HG03159 (cell line): ENCODE data around the gene MVB12B.
A peak's percentile ranks its signal among the peaks of the same experiment; 100 is the strongest.

Experiments
- ATAC-seq: cut with Tn5 transposase; IDR thresholded peaks from one replicate; pipeline ENCODE4 v1.9.1; 2021; ENCODE audit warnings: mild to moderate bottlenecking, moderate library complexity; ENCODE audit not compliant: unreplicated experiment

The MVB12B gene

DNA sequence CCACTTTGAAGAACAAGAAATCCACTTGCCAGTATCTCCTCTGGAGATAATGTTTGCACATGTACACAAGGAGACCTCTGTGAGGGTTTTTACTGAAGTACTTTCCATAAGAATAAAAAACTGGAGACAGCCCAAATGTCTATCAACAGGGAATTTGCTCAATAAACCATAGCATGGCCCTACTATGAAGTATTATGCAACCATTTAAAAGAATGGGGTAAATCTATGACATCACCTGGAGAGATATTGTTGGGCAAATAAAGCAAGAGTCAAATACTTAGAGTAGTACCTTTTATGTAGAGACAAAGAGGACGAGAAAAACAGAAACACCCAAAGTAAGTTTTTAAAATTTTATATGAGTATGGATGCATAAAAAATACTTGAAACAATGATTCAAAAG is 23.9 kb upstream of the MVB12B start:
- ATAC-seq, result no peak

DNA sequence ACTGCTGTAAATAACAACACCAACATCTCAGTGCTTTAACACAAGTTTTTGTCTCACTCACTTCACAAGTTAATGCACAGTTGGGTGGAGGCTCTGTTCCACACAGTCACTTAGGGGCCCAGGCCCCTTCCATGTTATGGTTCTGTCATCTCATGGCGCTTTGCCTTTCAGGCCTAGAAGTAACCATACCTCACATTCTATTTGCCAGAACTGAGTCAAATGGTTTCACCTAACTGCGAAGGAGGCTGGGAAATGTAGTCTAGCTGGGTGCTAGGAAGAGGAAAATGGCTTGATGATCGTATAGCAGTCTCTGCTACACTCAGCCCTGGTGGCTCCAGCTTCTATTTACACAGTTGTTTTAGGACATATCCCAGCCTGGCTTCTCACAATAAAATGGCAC is 23.1 kb upstream of the MVB12B start:
- ATAC-seq, result no peak

DNA sequence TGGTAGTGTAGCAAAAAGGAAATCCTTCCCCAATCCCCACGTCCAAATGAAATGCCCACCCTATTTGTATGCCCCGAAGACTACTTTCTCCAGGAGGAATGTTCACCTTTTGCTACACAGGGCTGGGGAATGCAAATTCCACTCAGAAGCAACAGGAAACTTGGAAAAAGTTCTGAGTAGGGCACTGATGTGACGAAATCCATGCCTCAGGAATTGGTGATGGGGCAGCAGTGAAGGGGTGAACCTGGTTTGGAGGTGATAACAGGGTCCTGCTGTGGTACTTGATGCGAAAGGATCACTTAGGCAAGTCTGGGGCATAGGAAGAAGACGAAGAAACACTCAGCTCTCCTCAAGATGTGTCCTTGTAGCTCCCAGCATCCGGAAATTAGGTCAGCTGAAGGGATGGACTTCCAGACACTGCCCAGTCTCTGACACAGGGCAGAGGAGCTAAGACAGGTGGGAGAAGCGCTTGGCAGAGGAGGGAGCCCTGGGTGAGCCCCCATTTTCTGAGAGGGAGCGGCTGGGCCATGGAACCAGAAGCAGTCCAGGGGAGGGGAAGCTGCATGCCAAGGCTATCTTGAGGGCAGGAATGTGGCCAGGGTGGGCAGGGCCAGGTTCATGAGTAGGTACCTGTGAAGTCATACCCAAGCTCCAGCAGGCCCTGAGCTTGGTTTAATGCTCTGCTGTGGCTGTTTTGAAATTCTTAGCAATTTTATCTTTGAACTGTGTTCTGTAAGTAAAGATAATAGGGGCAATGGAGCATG is 22.2 kb upstream of the MVB12B start:
- no peak for ATAC-seq

DNA sequence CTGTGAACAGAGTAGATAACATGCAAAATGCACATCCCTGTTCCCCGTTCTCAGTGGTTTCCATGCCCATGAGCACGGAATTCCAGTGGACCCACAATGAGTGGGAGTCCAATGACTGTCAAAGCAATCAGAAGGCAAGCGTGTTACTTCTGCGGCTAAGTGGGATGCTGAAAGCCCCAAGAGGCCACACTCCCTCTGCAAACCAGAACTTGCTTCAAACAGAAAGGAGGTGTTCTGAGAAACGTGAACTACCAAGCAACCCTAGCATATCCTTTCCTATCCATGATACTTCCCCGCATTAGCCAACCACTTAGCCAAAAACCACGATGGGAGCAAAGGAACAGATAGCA is 21.7 kb upstream of the MVB12B start:
- no peak for ATAC-seq

DNA sequence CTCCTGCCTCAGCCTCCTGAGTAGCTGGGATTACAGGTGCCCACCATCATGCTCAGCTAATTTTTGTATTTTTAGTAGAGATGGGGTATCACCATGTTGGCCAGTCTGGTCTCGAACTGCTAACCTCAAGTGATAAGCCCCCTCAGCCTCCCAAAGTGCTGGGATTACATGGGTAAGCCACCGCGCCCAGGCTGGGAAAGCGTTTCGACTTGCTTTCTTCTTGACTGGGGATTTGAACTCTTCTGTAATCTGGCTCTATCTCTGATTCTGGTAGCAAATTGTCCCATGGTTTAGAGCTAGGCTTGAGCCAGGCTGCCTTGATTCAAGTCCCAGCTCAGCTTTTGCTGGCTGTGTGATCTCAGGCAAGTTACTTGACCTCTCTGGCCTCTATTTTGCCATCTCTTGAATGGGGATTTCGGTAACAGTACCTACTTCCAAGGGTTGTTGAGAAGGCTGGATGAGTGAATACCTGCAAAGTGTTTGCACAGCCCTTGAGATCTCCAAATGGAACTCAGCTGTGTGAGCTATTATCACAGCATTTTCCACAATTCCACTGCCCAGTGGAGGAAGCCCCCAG is 20.5 kb upstream of the MVB12B start:
- no peak for ATAC-seq

DNA sequence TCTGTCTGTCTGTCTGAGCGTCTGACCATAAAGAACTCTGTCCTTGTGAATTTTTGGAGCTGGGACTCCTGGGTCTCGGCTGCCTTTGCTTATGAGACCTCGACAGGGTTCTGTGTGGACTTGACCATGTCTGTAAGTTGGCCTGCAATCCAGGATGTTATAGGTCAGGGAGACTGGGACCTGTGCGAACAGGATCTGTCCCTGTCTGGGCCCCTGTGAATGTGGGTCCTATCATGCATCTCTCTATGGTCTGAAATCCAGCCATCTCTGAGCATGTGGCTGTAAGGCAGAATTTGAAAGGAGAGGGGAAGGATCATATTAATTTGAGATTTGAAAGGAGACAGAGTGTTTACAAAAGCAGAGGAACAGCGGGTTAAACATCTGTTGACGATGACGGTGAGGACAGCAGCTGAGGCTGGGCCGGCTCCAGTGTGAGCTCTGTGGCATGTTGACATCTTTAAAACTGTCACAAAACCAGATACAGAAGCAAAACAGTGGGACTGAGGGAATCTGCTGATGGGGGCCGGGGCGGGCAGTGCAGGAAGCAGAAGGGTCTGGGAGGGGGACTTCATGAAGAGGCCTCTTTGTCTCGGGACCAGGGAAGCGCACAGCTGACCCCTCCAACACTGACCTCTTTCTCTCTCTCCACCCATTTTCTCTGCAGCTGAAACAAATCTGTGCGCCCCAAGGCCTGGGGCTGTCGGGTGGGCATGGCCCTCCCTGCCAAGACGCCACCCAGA is 19.1 kb upstream of the MVB12B start:
- no peak for ATAC-seq

DNA sequence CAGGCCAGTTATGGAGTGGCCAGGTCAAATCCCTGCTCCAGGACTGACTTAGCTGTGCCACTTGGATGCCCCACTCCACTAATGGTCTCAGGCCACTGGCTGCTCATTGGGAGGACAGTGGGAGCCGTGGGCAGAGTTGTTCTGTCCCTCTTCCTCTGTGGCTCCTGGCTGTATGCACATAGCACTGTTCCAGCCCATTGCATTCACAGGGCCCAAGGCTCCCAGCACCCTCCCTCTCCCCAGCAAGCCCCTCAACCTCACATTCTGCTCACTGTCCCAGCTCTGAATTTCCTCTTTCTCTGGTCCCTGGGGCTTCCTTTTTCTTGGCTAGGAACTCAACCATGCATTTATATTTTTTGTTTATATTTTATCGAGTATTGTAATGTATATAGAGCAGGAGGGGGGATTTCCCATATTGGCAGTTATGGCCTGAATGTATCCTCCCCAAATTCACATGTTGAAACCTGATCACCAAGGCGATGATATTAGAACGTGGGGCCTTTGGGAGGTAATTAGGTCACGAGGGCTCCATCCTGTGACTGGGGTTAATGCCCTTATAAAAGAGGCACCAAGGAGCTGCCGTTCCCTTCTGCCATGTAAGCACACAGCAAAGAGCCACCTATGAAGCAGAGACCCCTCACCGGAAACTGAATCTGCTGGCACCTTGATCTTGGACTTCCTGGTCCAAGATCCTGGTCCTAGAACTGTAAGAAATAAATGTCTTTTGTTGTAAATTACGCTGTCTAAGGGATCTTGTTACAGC is 17.0 kb upstream of the MVB12B start:
- ATAC-seq, result no peak

DNA sequence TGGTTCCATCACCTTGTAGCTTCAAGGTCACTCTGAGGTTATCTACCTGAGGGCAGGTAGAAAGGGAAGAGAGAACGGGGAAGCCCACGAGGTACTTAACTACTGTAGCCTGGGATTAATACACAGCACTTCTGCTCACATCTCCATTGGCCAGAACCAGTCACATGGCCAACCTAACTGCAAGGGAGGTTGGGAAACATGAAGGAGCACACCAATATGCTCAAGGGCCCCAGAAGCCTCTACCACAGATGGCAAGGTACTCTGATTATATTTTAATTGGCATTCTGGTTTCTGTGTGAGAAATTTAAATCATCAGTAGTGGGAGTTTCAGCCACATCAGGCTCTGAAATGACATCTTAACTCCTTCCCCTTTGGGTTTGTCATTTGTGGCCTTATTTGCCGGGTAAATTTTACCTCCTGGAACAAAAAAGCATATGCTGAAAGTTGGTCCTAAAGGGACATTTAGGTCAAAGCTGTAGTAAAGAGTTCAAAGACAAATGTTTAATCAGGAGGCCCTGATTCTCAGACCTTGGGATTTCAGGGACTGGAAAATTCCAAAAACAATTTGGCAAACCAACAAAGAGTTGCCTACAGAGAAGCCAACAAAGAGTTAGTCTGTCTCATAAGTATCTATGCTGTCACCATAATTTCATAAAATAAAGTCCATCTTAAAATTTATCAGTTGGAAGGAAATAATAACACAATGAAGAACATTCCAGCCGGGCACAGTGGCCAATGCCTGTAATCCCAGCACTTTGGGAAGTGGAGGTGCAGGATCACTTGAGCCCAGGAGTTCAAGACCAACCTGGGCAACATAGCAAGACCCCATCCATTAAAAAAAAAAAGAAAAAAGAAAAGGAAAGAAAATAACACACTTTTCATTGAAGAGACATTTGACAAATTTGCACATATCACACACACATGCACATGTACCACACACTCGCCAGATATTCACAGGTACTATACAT is 13.8 kb upstream of the MVB12B start:
- no peak for ATAC-seq

DNA sequence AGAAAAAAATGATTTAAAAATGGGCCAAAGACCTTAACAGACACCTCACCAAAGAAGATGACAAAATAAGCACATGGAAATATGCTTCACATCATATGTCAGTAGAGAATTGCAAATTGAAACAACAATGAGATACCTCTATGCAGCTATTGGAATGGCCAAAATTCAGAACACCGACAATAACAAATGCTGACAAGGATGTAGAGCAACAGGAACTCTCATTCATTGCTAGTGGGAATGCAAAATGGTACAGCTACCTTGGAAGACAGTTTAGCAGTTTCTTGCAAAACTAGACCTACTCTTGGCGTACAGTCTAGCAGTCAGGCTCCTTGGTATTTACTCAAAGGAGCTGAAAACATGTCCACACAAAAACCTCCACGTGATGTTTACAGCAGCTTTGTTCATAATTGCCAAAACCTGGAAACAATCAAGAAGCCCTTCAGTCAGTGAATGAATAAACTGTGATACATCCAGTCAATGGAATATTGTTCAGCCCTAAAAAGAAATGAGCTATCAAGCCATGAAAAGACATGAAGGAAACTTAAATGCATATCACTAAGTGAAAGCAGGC is 10.5 kb upstream of the MVB12B start:
- no peak for ATAC-seq

DNA sequence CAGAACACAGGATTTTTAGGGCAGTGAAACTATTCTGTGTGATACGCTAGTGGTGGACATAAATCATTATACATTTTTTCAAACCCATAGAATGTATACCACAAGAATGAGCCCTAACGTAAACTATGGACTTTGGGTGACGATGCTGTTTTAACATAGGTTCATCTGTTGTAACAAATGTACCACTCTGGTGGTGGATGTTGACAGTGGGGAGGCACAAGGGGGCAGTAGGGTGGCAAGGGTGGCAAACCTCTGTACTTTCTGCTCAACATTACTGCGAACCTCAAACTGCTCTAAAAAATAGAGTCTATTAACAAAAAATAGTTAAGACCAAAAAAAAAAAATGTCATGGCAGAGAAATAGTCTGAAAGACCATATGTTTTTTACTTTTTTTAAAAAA is 9.1 kb upstream of the MVB12B start:
- ATAC-seq, result no peak

DNA sequence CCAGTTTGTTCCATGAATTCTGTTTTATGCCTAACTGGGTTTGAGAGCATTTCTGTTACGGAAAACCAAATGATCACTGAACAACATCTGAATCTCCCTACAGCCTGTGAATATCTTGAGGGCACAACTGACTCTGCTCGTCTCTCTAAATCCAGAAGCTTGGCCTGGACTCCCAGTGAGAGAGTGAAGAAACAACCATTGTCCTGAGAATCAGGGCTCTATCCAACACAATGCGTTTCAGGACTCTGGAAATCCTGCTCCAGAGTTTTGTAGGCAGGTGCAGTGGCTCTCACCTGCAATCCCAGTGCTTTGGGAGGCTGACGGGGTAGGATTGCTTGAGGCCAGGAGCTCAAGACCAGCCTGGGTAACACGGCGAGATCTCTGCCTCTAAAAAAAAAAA is 7.8 kb upstream of the MVB12B start:
- ATAC-seq, result no peak

DNA sequence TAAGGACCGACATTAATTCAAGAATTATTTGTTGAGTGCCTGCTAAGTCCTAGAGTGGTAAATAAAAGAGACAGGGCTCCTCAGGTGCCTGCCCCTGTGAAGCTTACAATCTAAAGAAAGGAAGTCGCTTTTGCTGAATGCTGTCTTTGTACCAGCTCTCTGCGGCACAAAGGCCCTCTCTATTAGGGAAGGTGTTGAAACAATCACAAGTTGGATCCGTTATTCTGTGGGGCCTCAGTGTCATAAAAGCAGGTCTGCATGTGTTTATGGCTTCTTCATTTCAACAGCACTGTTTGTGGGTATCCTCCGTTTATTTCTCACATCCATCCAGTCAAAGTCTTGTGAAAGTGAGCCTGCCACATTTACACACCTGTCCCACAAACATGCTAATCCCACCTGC is 7.0 kb upstream of the MVB12B start:
- no peak for ATAC-seq

DNA sequence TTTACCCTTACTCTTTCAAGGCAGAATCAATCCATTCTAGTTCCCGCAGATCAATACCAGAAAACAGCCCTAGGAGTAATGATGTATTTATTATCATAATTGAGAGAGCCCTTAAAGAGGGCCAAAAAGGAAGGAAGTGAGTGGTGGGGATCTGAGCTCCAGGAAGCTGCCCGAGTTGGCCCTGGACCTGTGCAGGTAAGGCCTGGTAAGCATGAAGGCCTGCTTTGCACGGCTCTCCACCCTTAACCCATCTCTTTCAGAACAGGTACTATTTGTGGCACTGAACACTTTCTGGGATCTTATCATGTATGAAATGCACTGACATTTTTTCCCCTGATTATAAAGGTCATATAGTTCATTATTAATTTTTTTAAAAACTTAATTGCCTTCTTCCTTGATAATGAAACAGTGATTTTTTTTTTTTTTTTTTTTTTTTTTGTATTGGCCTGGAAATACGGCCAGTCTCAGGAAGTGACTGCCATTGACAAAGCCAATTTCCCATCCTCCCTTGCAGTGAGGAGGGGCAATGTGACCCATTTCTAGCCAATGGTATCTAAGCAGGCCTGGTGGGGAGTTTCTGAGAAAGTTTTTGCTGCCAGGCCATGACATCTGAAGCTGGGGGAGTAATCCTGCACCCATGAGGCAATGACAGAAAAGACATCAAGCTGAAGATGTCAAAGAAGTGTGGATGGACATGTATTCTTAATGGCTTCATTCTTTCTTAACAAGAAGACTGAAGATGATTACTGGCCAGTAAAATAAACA is 6.3 kb upstream of the MVB12B start:
- ATAC-seq, result no peak

DNA sequence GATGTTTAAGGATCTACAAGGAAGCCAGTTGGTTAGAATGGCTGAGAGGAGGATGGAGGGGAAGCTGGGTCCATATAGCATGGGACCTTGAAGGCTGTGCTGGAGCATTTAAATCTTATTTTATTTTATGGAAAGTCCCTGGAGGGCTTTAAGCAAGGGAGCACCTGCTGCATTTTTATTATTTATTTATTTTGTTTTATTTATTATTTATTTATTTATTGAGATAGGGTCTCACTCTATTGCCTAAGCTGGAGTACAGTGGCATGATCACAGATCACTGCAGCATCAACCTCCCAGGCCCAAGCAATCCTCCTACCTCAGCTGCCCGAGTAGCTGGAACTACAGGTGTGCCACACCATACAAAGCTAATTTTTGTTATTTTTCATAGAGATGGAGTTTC is 4.9 kb upstream of the MVB12B start:
- no peak for ATAC-seq

DNA sequence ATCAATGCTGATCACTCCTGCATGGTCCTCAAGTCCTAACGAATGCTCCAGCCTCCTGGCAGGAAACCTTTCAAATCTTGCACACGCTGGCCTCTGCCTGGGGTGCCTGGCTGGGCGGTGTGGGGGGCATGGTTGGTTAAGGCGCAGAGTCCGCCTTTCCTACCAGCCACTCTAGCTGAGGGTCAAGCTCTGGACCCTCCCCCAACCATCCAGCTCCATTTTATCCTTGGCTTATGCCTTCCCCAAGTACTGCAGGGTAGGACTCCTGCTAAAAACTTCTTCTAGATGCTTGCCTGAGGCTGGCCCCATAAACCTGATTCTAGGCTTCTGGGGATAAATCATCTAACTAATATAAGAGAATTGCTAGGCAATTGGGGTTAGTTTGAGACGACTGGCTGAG is 808 bp upstream of the MVB12B start:
- ATAC-seq, result no peak

DNA sequence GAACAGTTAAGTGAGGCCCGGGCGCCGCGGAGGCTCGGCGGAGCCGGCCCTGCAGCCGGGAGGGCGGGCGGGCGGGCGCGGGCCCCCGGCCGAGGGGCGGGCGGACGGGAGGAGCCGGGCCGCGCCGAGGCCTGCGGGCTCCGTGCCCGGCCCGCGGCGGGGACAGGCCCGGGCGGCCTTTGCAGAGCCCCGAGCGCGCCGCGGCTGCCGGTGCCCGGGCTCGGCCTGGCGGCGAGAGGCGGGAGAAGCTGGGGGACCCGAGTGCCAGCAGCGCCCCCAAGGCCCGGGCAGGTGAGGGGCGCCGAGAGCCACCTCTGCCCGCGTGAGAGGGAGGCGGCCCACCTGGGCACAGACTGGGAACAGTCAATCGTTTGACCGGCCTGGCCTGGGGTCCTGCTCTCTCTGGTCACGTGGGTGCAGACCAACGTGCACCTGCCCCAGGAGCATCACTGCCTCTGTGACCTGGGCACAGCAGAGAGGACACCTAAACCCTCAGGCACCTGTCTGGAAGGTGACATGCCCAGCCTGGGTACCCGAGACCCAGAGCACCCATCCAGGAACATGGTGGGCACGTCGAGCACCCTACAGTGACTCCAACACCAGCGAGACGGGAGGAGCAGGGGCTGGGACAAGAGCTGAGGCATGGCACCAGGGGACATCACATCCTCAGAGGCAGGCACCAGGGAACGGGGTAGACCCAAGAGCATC is 531 bp downstream of the MVB12B start:
- ATAC-seq, result peak; percentile 48

DNA sequence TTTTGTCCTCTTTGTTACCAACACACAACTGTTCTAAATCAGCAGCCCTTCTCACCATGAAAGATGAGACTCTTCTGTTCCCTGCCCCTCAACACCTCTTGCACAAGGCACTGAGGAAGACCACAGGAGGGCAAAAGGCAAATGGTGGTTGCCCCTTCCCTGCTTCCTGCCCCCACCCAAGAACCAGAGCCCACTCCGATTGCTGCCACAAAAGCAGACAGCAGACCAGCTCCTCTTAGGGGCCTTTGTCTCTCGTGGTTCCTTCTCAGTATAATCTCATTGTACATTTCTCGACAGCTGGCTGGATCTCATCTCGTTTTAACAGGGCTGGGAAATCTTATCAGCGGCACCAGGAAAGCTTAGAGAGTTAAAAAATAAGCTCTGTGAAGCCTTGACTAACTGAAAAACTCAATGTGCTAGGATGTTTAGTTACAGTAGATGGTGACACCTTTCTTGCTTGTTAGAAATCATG is 1.1 kb downstream of the MVB12B start:
- ATAC-seq, result no peak

DNA sequence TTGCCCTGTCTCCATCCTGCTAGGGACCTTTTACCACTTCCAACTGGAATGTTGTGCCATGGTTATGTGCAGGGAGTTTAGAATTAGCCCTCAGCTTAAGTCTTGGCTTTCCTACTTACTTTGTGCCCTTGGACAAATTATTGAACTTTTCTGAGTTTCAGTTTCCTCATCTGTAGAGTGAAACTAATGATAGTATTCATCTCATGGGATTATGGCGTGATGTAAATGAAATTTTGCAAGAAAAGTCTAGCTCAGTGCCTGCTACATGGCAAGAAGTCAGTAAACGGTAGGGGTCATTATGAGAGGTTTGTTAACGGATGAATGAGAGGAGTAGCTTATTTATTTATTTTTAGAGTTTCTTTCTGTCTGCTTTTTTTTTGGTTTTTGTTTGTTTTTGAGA is 1.8 kb downstream of the MVB12B start:
- ATAC-seq, result no peak
